ENCODE data around the gene SAE1. TPM values are rescaled to one million over a fixed set of nuclear protein-coding genes. Genes with fewer than 3 reads are reported as not detected.

The SAE1 gene
- total and polyA plus RNA-seq, 2 experiments from 2014 or later = 143 to 177 TPM

- H3K27me3 ChIP-seq (replicated peaks; ENCODE audit: insufficient read depth) = no peaks in the 10 kb centered on the region
- peak overlapping the region; percentile 85 for H3K9ac ChIP-seq
- H3F3A ChIP-seq (ENCODE audit: insufficient read depth) = peaks cover 32% of the 10 kb centered on the region
- H3K36me3 ChIP-seq (ENCODE audit: low read depth) = no peaks in the 10 kb centered on the region; the same call in 1 of the 2 replicates
- peak overlapping the region; percentile 83 for H3K4me3 ChIP-seq
- H3K9me2 ChIP-seq (ENCODE audit: insufficient read depth) = no peaks in the 10 kb centered on the region
- DNase-seq = peak; percentile 75
- in situ Hi-C loops (cut with MboI) = no loop called here
- TF ChIP-seq EZH2phosphoT487 (IDR thresholded peaks at IDR 0.05; ENCODE audit: insufficient read depth, low read depth) (no peak), EZH2 (IDR thresholded peaks at IDR 0.05; ENCODE audit: insufficient read depth, poor library complexity, severe bottlenecking) (no peak)
- peak overlapping the region; percentile 92 for H3K27ac ChIP-seq
- H3K9me3 ChIP-seq (ENCODE audit: low read depth) = no peaks in the 10 kb centered on the region
- H3K4me2 ChIP-seq (ENCODE audit: unreplicated experiment) = peak overlapping the region; percentile 87
- H3K79me2 ChIP-seq (ENCODE audit: insufficient read depth) = peaks cover 35% of the 10 kb centered on the region
- peaks cover 21% of the 10 kb centered on the region; the same call in 1 of the 2 replicates for H3K4me1 ChIP-seq (ENCODE audit: insufficient read depth)
- WGBS, 2 experiments (ENCODE audit: low coverage in 1 of 2, low lambda C conversion rate in 2 of 2, missing lambda C conversion rate in 2 of 2) = 1 to 2% methylated on average over 65 of the region's 84 CpGs
- no peaks in the 10 kb centered on the region for H4K20me1 ChIP-seq (ENCODE audit: insufficient read depth)
- H2AFZ ChIP-seq = no peak overlapping the region; the same call in 1 of the 2 replicates
These were observed 99.7 kb downstream of the SAE1 start for GRCh38 chr19:47230054-47230920.

- peaks cover 28% of the 10 kb centered on the region for H3F3A ChIP-seq (ENCODE audit: insufficient read depth)
- 0% methylated on average over 1 to 14 of the region's 43 CpGs for WGBS, 2 experiments (ENCODE audit: low coverage in 1 of 2, low lambda C conversion rate in 2 of 2, missing lambda C conversion rate in 2 of 2)
- no peaks in the 10 kb centered on the region for H4K20me1 ChIP-seq (ENCODE audit: insufficient read depth)
- no peaks in the 10 kb centered on the region for H3K36me3 ChIP-seq (ENCODE audit: low read depth)
- 0 out of 2 replicates have a peak, but pooled peaks cover 15% of the 10 kb centered on the region for H3K4me1 ChIP-seq (ENCODE audit: insufficient read depth)
- H3K27ac ChIP-seq = peak within 1 kb of the TSS; percentile 92
- TF ChIP-seq EZH2 (IDR thresholded peaks at IDR 0.05; ENCODE audit: insufficient read depth, poor library complexity, severe bottlenecking) = no peak
- TF ChIP-seq EZH2phosphoT487 (IDR thresholded peaks at IDR 0.05; ENCODE audit: insufficient read depth, low read depth) = no peak
- peak within 1 kb of the TSS; percentile 83 for H3K4me3 ChIP-seq
- peak within 1 kb of the TSS; percentile 87 for H3K4me2 ChIP-seq (ENCODE audit: unreplicated experiment)
- H3K79me2 ChIP-seq (ENCODE audit: insufficient read depth) = peaks cover 32% of the 10 kb centered on the region
- no peak for DNase-seq
- peak within 1 kb of the TSS; percentile 85 for H3K9ac ChIP-seq
- in situ Hi-C loops (cut with MboI) = no loop called here
- H3K9me2 ChIP-seq (ENCODE audit: insufficient read depth) = no peaks in the 10 kb centered on the region
- H3K9me3 ChIP-seq (ENCODE audit: low read depth) = no peaks in the 10 kb centered on the region
- H2AFZ ChIP-seq = peak within 1 kb of the TSS; percentile 71
- H3K27me3 ChIP-seq (replicated peaks; ENCODE audit: insufficient read depth) = no peaks in the 10 kb centered on the region
These were observed 100.2 kb downstream of the SAE1 start, which contains the start of gene BBC3 for GRCh38 chr19:47230921-47231214. TSS of gene BBC3 (minus strand) at chr19:47231199. CDS start at chr19:47228431, 2,768 bp downstream.

GRCh38 chr19:47231215-47232054, 100.8 kb downstream of the SAE1 start:
- DNase-seq = peak; percentile 93
- H3K79me2 ChIP-seq (ENCODE audit: insufficient read depth) = peaks cover 32% of the 10 kb centered on the region
- H2AFZ ChIP-seq = peak overlapping the region; percentile 71
- peak overlapping the region; percentile 89 for H3K27ac ChIP-seq
- WGBS, 2 experiments (ENCODE audit: low coverage in 1 of 2, low lambda C conversion rate in 2 of 2, missing lambda C conversion rate in 2 of 2) = 7 to 16% methylated on average over 19 to 41 of the region's 51 CpGs
- H4K20me1 ChIP-seq (ENCODE audit: insufficient read depth) = no peaks in the 10 kb centered on the region
- TF ChIP-seq EZH2phosphoT487 (IDR thresholded peaks at IDR 0.05; ENCODE audit: insufficient read depth, low read depth) (no peak), EZH2 (IDR thresholded peaks at IDR 0.05; ENCODE audit: insufficient read depth, poor library complexity, severe bottlenecking) (no peak)
- H3K27me3 ChIP-seq (replicated peaks; ENCODE audit: insufficient read depth) = no peaks in the 10 kb centered on the region
- in situ Hi-C loops (cut with MboI) = no loop called here
- peak overlapping the region; percentile 85 for H3K9ac ChIP-seq
- peak overlapping the region; percentile 74 for H3K4me2 ChIP-seq (ENCODE audit: unreplicated experiment)
- no peaks in the 10 kb centered on the region for H3K9me2 ChIP-seq (ENCODE audit: insufficient read depth)
- H3F3A ChIP-seq (ENCODE audit: insufficient read depth) = peaks cover 28% of the 10 kb centered on the region
- H3K36me3 ChIP-seq (ENCODE audit: low read depth) = no peaks in the 10 kb centered on the region
- H3K4me3 ChIP-seq = peak overlapping the region; percentile 83
- 0 out of 2 replicates have a peak, but pooled peaks cover 15% of the 10 kb centered on the region for H3K4me1 ChIP-seq (ENCODE audit: insufficient read depth)
- no peaks in the 10 kb centered on the region for H3K9me3 ChIP-seq (ENCODE audit: low read depth)
